Measurements from ENCODE around the gene UGT1A1.

The UGT1A1 gene

DNA sequence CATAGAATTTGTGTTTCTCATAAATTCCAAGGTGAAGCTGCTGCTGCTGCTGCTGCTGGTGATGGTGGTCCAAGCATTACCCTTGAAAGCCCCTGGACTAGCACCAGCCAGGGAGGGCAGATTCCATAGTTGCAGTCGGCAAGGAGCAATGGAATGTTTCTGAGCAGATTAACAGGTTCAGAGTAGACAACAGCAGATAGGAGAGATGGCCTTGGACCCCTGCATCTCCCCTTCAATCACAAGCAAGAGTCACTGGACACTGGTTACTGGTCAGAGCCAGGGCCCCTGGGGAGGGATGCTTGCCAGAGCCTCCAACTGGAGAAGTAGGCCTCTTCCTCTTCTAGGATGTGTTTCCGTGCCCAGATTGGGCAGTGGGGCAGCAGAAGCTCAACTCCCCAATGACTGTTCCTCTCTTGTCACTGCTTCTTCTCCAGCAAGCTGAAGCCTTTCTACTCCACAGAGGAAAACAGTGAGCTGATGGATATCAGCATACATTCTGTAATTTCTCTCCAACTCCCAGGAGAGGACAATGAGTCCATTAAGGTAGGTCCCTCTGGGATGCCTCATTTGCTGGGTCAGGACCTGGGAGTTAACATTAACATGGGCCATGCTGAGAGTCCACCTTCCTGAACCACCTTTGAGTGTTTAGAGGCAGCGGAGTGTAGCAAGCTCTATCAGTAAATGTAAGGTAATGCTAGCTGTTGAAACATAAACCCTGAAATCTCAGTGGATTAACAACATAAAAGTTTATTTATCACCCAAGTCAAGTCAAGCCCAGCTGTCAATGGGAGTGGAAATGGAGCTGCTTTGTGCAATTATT is 53.4 kb downstream of the UGT1A1 start:
- DNase-seq (ENCODE audit: insufficient read length, low spot score) = no peak
- TF ChIP-seq POLR2AphosphoS5 (IDR thresholded peaks at IDR 0.05; ENCODE audit: low read depth, low read length) = no peak
- TF ChIP-seq TAF1 (IDR thresholded peaks at IDR 0.05; ENCODE audit: low read depth, low read length) = no peak
- TF ChIP-seq POLR2A (IDR thresholded peaks at IDR 0.05; ENCODE audit: low read depth, low read length) = no peak
- no peak for TF ChIP-seq POU2F2 (IDR thresholded peaks at IDR 0.05; ENCODE audit: low read depth, low read length)
- TF ChIP-seq SPI1 (IDR thresholded peaks at IDR 0.05; ENCODE audit: low read depth, low read length) = no peak
- no peak for TF ChIP-seq PAX5 (IDR thresholded peaks at IDR 0.05; ENCODE audit: insufficient read depth, low read length, severe bottlenecking)
- FAIRE-seq = no peak

DNA sequence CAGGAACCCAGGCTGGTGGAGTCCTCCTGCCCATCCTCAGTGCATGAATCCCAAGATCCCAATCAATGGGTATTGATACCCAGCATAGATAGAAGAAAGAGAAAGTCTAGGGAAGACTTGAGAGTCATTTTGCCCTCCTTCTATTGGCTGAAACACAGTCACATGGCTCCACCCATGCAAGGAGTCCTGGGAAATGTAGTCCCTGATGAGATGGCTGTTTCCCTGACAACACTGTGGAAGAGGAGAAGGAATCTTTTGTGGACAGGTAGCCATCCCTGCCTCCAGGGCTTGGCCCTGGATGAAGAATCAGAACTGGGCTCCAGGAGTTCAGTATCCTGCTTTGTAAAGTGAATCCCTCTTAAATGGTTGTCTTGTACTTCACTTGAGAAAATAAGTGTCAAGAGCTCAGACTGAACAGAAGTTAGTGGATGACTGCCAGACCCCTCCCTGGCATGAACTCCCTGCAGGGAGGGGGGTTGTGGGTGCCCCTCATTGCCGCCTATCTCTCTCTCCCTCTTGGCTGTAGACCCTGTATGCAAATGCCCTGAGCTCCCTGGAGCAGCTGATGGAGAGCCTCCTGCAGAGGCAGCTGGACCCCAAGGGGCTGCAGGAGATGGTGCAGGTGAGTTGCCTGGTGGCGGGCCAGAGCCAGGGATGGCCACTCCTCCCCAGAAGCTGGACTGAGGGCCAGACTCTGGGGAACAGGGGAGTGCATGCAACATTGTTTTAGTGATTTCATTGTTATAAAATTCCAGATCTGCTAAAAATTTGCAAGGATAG is 54.2 kb downstream of the UGT1A1 start:
- DNase-seq (ENCODE audit: insufficient read length, low spot score) = no peak
- no peak for FAIRE-seq
- TF ChIP-seq PAX5 (IDR thresholded peaks at IDR 0.05; ENCODE audit: insufficient read depth, low read length, severe bottlenecking) (no peak), POLR2A (IDR thresholded peaks at IDR 0.05; ENCODE audit: low read depth, low read length) (no peak), SPI1 (IDR thresholded peaks at IDR 0.05; ENCODE audit: low read depth, low read length) (no peak), POLR2AphosphoS5 (IDR thresholded peaks at IDR 0.05; ENCODE audit: low read depth, low read length) (no peak), TAF1 (IDR thresholded peaks at IDR 0.05; ENCODE audit: low read depth, low read length) (no peak), POU2F2 (IDR thresholded peaks at IDR 0.05; ENCODE audit: low read depth, low read length) (no peak)

GRCh38 chr2:233815861-233816260 is 55.8 kb downstream of the UGT1A1 start:
- no peak for FAIRE-seq
- no peak for TF ChIP-seq TAF1 (IDR thresholded peaks at IDR 0.05; ENCODE audit: low read depth, low read length)
- TF ChIP-seq SPI1 (IDR thresholded peaks at IDR 0.05; ENCODE audit: low read depth, low read length) = no peak
- no peak for TF ChIP-seq POU2F2 (IDR thresholded peaks at IDR 0.05; ENCODE audit: low read depth, low read length)
- no peak for TF ChIP-seq POLR2A (IDR thresholded peaks at IDR 0.05; ENCODE audit: low read depth, low read length)
- no peak for TF ChIP-seq POLR2AphosphoS5 (IDR thresholded peaks at IDR 0.05; ENCODE audit: low read depth, low read length)
- TF ChIP-seq PAX5 (IDR thresholded peaks at IDR 0.05; ENCODE audit: insufficient read depth, low read length, severe bottlenecking) = no peak
- DNase-seq (ENCODE audit: insufficient read length, low spot score) = no peak

DNA sequence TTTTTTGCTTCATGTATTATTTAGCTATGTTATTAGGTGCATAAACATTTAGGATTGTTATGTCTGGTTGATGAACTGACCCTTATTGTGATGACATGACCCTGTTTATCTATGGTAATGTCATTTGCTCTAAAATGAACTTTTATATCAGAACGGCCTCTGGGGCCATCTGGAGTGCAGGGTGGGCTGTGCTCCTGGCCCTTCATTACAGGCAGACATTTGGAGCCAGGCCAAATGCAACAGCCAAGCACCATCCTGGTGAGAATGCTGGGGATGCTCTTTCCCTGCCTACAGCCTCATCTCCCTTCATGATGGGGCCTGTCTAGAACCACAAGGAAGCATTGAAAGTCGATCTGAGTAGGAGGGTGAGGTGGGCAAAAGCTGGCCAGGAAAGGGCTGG is 56.3 kb downstream of the UGT1A1 start:
- no peak for FAIRE-seq
- DNase-seq (ENCODE audit: insufficient read length, low spot score) = no peak
- TF ChIP-seq POU2F2 (IDR thresholded peaks at IDR 0.05; ENCODE audit: low read depth, low read length) (no peak), TAF1 (IDR thresholded peaks at IDR 0.05; ENCODE audit: low read depth, low read length) (no peak), PAX5 (IDR thresholded peaks at IDR 0.05; ENCODE audit: insufficient read depth, low read length, severe bottlenecking) (no peak), SPI1 (IDR thresholded peaks at IDR 0.05; ENCODE audit: low read depth, low read length) (no peak), POLR2A (IDR thresholded peaks at IDR 0.05; ENCODE audit: low read depth, low read length) (no peak), POLR2AphosphoS5 (IDR thresholded peaks at IDR 0.05; ENCODE audit: low read depth, low read length) (no peak)

GRCh38 chr2:233816771-233817170 is 56.7 kb downstream of the UGT1A1 start:
- no peak for FAIRE-seq
- DNase-seq (ENCODE audit: insufficient read length, low spot score) = no peak
- TF ChIP-seq POLR2A (IDR thresholded peaks at IDR 0.05; ENCODE audit: low read depth, low read length) = no peak
- no peak for TF ChIP-seq POLR2AphosphoS5 (IDR thresholded peaks at IDR 0.05; ENCODE audit: low read depth, low read length)
- TF ChIP-seq SPI1 (IDR thresholded peaks at IDR 0.05; ENCODE audit: low read depth, low read length) = no peak
- TF ChIP-seq TAF1 (IDR thresholded peaks at IDR 0.05; ENCODE audit: low read depth, low read length) = no peak
- no peak for TF ChIP-seq POU2F2 (IDR thresholded peaks at IDR 0.05; ENCODE audit: low read depth, low read length)
- no peak for TF ChIP-seq PAX5 (IDR thresholded peaks at IDR 0.05; ENCODE audit: insufficient read depth, low read length, severe bottlenecking)

- FAIRE-seq (no peak), DNase-seq (ENCODE audit: insufficient read length, low spot score) (no peak)
- no peak for TF ChIP-seq POLR2AphosphoS5 (IDR thresholded peaks at IDR 0.05; ENCODE audit: low read depth, low read length)
- TF ChIP-seq POU2F2 (IDR thresholded peaks at IDR 0.05; ENCODE audit: low read depth, low read length) = no peak
- no peak for TF ChIP-seq PAX5 (IDR thresholded peaks at IDR 0.05; ENCODE audit: insufficient read depth, low read length, severe bottlenecking)
- no peak for TF ChIP-seq TAF1 (IDR thresholded peaks at IDR 0.05; ENCODE audit: low read depth, low read length)
- TF ChIP-seq POLR2A (IDR thresholded peaks at IDR 0.05; ENCODE audit: low read depth, low read length) = no peak
- TF ChIP-seq SPI1 (IDR thresholded peaks at IDR 0.05; ENCODE audit: low read depth, low read length) = no peak
Observed at GRCh38 chr2:233817361-233817911, 57.4 kb downstream of the UGT1A1 start.

GRCh38 chr2:233817995-233818638 is 58.0 kb downstream of the UGT1A1 start:
- DNase-seq (ENCODE audit: insufficient read length, low spot score) (no peak), FAIRE-seq (no peak)
- TF ChIP-seq SPI1 (IDR thresholded peaks at IDR 0.05; ENCODE audit: low read depth, low read length) (no peak), POLR2AphosphoS5 (IDR thresholded peaks at IDR 0.05; ENCODE audit: low read depth, low read length) (no peak), POLR2A (IDR thresholded peaks at IDR 0.05; ENCODE audit: low read depth, low read length) (no peak)

- DNase-seq (ENCODE audit: insufficient read length, low spot score) (no peak), FAIRE-seq (no peak)
- TF ChIP-seq TAF1 (IDR thresholded peaks at IDR 0.05; ENCODE audit: low read depth, low read length) (no peak), POLR2AphosphoS5 (IDR thresholded peaks at IDR 0.05; ENCODE audit: low read depth, low read length) (no peak), SPI1 (IDR thresholded peaks at IDR 0.05; ENCODE audit: low read depth, low read length) (no peak), PAX5 (IDR thresholded peaks at IDR 0.05; ENCODE audit: insufficient read depth, low read length, severe bottlenecking) (no peak), POLR2A (IDR thresholded peaks at IDR 0.05; ENCODE audit: low read depth, low read length) (no peak), POU2F2 (IDR thresholded peaks at IDR 0.05; ENCODE audit: low read depth, low read length) (no peak)
Observed at GRCh38 chr2:233818639-233819621, 58.9 kb downstream of the UGT1A1 start.

All from GM12891 (cell line).